GM06990 (cell line): Measurements from ENCODE around the gene ASMTL.
"Not testable (repeated sequence)": the region's sequence is repeated elsewhere in the genome, so short reads cannot be mapped to it uniquely, and the experiment has no call there.

Source experiments
- DNase-seq: peaks from one replicate; pipeline ENCODE4 v3.0.0-alpha.2; 2011; ENCODE audit not compliant: insufficient read length; ENCODE audit errors: extremely low read depth
- H3K27me3 ChIP-seq: replicated peaks from 2 replicates; pipeline ENCODE4 v1.6.0; 2011; ENCODE audit warnings: low read length; ENCODE audit not compliant: control insufficient read depth, insufficient read depth
- H3K36me3 ChIP-seq: 2 replicates; pipeline ENCODE4 v1.5.1; 2011; ENCODE audit warnings: low read length; ENCODE audit not compliant: control insufficient read depth, insufficient read depth
- H3K4me3 ChIP-seq: replicated peaks from 2 replicates; pipeline ENCODE4 v1.5.1; 2011; ENCODE audit warnings: low read depth, mild to moderate bottlenecking, control low read depth, low read length
- TF ChIP-seq, protein P1 (sequence below): IDR thresholded peaks from 2 replicates; pipeline ENCODE4 v1.5.1; 2011; ENCODE audit warnings: low read length, control low read depth, mild to moderate bottlenecking, inconsistent platforms; ENCODE audit not compliant: insufficient read depth, poor library complexity, severe bottlenecking

The ASMTL gene

GRCh38 chrX:1380672-1381233, 72.0 kb downstream of the ASMTL start:
- H3K36me3 ChIP-seq, result peaks cover 15% of the 10 kb centered on the region
- no peak overlapping the region for H3K4me3 ChIP-seq
- H3K27me3 ChIP-seq, result no peaks in the 10 kb centered on the region
- TF ChIP-seq, protein P1, sequence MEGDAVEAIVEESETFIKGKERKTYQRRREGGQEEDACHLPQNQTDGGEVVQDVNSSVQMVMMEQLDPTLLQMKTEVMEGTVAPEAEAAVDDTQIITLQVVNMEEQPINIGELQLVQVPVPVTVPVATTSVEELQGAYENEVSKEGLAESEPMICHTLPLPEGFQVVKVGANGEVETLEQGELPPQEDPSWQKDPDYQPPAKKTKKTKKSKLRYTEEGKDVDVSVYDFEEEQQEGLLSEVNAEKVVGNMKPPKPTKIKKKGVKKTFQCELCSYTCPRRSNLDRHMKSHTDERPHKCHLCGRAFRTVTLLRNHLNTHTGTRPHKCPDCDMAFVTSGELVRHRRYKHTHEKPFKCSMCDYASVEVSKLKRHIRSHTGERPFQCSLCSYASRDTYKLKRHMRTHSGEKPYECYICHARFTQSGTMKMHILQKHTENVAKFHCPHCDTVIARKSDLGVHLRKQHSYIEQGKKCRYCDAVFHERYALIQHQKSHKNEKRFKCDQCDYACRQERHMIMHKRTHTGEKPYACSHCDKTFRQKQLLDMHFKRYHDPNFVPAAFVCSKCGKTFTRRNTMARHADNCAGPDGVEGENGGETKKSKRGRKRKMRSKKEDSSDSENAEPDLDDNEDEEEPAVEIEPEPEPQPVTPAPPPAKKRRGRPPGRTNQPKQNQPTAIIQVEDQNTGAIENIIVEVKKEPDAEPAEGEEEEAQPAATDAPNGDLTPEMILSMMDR, result no peak
- no peak for DNase-seq

- no peak for DNase-seq
- TF ChIP-seq, protein P1, result no peak
- Histone ChIP-seq H3K27me3 (no peaks in the 10 kb centered on the region), H3K36me3 (peaks cover 3% of the 10 kb centered on the region), H3K4me3 (no peak overlapping the region)
Measured at GRCh38 chrX:1378306-1378759, 74.4 kb downstream of the ASMTL start.

GRCh38 chrX:1368385-1368698, 84.4 kb downstream of the ASMTL start:
- TF ChIP-seq, protein P1, result no peak
- Histone ChIP-seq H3K36me3 (no peaks in the 10 kb centered on the region), H3K4me3 (no peak overlapping the region), H3K27me3 (no peaks in the 10 kb centered on the region)
- no peak for DNase-seq

DNA sequence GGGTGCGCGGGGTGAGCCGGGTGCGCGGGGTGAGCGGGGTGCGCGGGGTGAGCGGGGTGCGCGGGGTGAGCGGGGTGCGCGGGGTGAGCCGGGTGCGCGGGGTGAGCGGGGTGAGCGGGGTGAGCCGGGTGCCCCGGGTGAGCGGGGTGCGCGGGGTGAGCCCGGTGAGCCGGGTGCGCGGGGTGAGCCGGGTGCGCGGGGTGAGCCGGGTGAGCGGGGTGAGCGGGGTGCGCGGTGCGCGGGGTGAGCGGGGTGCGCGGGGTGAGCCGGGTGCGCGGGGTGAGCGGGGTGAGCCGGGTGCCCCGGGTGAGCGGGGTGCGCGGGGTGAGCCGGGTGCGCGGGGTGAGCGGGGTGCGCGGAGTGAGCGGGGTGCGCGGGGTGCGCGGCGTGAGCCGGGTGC, 86.3 kb downstream of the ASMTL start:
- not testable (repeated sequence) for H3K36me3 ChIP-seq, DNase-seq

GRCh38 chrX:1361910-1362309, 90.8 kb downstream of the ASMTL start:
- H3K36me3 ChIP-seq, result no peaks in the 10 kb centered on the region; the same call in 1 of the 2 replicates
- TF ChIP-seq, protein P1, result no peak
- H3K27me3 ChIP-seq, result no peaks in the 10 kb centered on the region
- H3K4me3 ChIP-seq, result no peak overlapping the region
- no peak for DNase-seq

More for the DNA sequence above, 86.3 kb downstream of the ASMTL start:
- not testable (repeated sequence) for H3K4me3 ChIP-seq, H3K27me3 ChIP-seq

- Histone ChIP-seq H3K27me3 (no peaks in the 10 kb centered on the region), H3K4me3 (no peak overlapping the region), H3K36me3 (no peaks in the 10 kb centered on the region; the same call in 1 of the 2 replicates)
- no peak for DNase-seq
- TF ChIP-seq, protein P1, result no peak
Measured at GRCh38 chrX:1361275-1361674, 91.4 kb downstream of the ASMTL start.
